ENCODE results near the gene GADD45B. TPM values are rescaled to one million over a fixed set of nuclear protein-coding genes. Genes with fewer than 3 reads are reported as not detected.
A peak's percentile ranks its signal among the peaks of the same experiment; 100 is the strongest.

The GADD45B gene
- total and polyA plus RNA-seq, 3 experiments from 2014 or later: 51.1 to 90.7 (median 53.7) TPM

- ChIA-PET CTCF (no interaction called here), POLR2A (no interaction called here)
- Mint-ChIP-seq H3K9me3 (no peaks in the 10 kb centered on the region), H3K27me3 (peaks cover 0 to 1% of the 10 kb centered on the region in 2 donors), H3K4me1 (peaks cover 0 to 4% (median 3%) of the 10 kb centered on the region in 3 donors), H3K4me3 (no peak overlapping the region), H3K27ac (no peak overlapping the region), H3K36me3 (peaks cover 0 to 35% (median 3%) of the 10 kb centered on the region in 3 donors)
- H3K27me3 ChIP-seq (ENCODE audit: insufficient read depth, low read length, poor library complexity, severe bottlenecking): no peaks in the 10 kb centered on the region
- H3K4me3 ChIP-seq (ENCODE audit: low read length): no peak overlapping the region
- no peaks in the 10 kb centered on the region for H3K4me1 ChIP-seq (ENCODE audit: insufficient read depth, low read length)
- H3K9me3 ChIP-seq (ENCODE audit: low read length): no peaks in the 10 kb centered on the region
- peaks cover 4% of the 10 kb centered on the region for H3K36me3 ChIP-seq (ENCODE audit: insufficient read depth, low read length)
- no peak for DNase-seq
- no peak overlapping the region for H3K27ac ChIP-seq (ENCODE audit: low read depth, low read length)
Measured at GRCh38 chr19:2436926-2437325, 39.0 kb upstream of the GADD45B start.

DNA sequence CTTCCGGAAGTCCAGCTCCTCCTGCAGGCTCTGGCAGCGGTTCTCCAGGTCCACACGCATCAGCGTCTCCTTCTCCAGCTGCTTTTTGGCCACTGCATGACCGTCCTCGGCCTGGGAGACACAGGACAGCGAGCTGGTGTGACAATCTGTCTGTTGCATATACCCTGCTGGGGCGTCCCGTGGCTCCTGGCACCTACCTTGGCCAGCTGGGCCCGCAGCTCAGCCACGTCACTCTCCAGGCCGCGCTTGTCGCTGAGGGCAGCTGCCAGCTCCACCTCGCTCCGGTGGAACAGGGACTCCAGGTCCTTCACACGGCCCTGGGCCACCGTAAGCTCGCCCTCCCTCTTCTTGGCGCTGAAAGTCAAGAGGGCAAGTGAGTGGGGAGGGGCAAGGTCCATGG is 37.7 kb upstream of the GADD45B start:
- no peak for DNase-seq
- Mint-ChIP-seq H3K27me3 (peaks cover 0 to 1% of the 10 kb centered on the region in 2 donors), H3K9me3 (no peaks in the 10 kb centered on the region), H3K4me3 (no peak overlapping the region), H3K36me3 (peaks cover 0 to 38% (median 3%) of the 10 kb centered on the region in 3 donors), H3K4me1 (peaks cover 0 to 4% (median 3%) of the 10 kb centered on the region in 3 donors), H3K27ac (no peak overlapping the region)
- H3K27ac ChIP-seq (ENCODE audit: low read depth, low read length): no peak overlapping the region
- CTCF ChIA-PET: no interaction called here
- H3K27me3 ChIP-seq (ENCODE audit: insufficient read depth, low read length, poor library complexity, severe bottlenecking): no peaks in the 10 kb centered on the region
- H3K9me3 ChIP-seq (ENCODE audit: low read length): no peaks in the 10 kb centered on the region
- no peak overlapping the region for H3K4me3 ChIP-seq (ENCODE audit: low read length)
- peaks cover 4% of the 10 kb centered on the region for H3K36me3 ChIP-seq (ENCODE audit: insufficient read depth, low read length)
- POLR2A ChIA-PET: no interaction called here
- no peaks in the 10 kb centered on the region for H3K4me1 ChIP-seq (ENCODE audit: insufficient read depth, low read length)

DNA sequence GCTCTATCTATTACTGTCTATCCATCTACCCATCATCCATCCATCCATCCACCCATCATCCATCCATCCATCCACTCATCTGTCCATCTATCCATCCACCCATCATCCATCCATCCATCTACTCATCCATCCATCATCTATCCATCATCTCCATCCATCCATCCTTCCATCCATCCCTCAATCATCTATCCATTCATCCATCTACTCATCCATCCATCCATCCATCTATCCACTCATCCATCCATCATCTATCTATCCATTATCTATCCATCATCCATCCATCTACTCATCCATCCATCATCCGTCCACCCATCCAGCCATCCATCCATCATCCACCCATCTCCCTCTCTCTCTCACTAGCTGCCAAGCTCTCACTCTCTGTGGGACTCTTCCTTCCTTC is 35.4 kb upstream of the GADD45B start:
- Mint-ChIP-seq H3K36me3 (peaks cover 0 to 43% (median 6%) of the 10 kb centered on the region in 3 donors), H3K4me3 (no peak overlapping the region), H3K4me1 (peaks cover 0 to 4% (median 3%) of the 10 kb centered on the region in 3 donors), H3K27ac (peak overlapping the region in 3 of 8 donors; percentile 4 to 46 (median 7)), H3K27me3 (no peaks in the 10 kb centered on the region), H3K9me3 (no peaks in the 10 kb centered on the region)
- Histone ChIP-seq H3K4me3 (ENCODE audit: low read length) (no peak overlapping the region), H3K27me3 (ENCODE audit: insufficient read depth, low read length, poor library complexity, severe bottlenecking) (no peaks in the 10 kb centered on the region), H3K4me1 (ENCODE audit: insufficient read depth, low read length) (no peaks in the 10 kb centered on the region), H3K9me3 (ENCODE audit: low read length) (no peaks in the 10 kb centered on the region), H3K36me3 (ENCODE audit: insufficient read depth, low read length) (peaks cover 4% of the 10 kb centered on the region), H3K27ac (ENCODE audit: low read depth, low read length) (no peak overlapping the region)
- no peak for DNase-seq
- ChIA-PET POLR2A (interaction anchor here (0.8 kb wide), 1 partner anchor 28 kb away, joined by 4 read pairs; no protein-coding TSS in a partner anchor), CTCF (interaction anchor here (1.6 kb wide), 1 partner anchor 196 kb away, joined by 4 read pairs; no protein-coding TSS in a partner anchor)

DNA sequence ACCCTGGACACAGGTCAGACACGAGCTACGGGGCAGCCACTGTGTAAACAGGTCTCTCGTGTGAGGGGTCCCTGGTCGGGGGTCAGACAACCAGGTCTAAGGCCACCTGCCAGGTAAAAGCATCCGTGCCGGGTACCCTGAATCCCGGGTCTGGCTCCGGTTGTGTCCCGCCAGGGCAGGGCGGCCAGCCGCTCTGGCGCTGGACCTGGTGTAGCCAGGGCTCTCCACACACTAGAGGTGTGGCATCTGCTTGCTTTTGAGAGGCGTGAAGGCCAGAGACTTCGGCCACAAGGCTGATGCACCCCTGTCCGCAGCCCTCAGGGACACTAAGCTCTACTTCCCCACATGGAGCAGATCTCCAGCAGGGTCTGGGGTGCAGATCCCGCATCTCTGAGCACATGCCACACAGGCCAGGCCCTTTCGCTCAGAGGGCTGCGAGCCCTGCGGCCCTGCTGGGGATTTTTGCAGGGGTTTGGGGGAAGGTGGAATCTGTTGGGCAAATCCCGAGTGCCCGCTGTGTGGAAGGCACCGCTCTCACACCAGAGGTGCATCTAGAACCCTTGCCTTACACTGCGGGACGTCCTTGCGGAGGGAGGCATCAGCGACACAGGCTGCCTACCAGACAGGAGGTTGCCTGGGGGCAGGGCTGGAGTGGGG is 34.7 kb upstream of the GADD45B start:
- ChIA-PET CTCF (interaction anchor here (1.6 kb wide), 1 partner anchor 196 kb away, joined by 4 read pairs; no protein-coding TSS in a partner anchor), POLR2A (interaction anchor here (0.8 kb wide), 1 partner anchor 28 kb away, joined by 4 read pairs; no protein-coding TSS in a partner anchor)
- H3K4me1 Mint-ChIP-seq: peaks cover under 1 to 4% (median 3%) of the 10 kb centered on the region in 3 donors

DNA sequence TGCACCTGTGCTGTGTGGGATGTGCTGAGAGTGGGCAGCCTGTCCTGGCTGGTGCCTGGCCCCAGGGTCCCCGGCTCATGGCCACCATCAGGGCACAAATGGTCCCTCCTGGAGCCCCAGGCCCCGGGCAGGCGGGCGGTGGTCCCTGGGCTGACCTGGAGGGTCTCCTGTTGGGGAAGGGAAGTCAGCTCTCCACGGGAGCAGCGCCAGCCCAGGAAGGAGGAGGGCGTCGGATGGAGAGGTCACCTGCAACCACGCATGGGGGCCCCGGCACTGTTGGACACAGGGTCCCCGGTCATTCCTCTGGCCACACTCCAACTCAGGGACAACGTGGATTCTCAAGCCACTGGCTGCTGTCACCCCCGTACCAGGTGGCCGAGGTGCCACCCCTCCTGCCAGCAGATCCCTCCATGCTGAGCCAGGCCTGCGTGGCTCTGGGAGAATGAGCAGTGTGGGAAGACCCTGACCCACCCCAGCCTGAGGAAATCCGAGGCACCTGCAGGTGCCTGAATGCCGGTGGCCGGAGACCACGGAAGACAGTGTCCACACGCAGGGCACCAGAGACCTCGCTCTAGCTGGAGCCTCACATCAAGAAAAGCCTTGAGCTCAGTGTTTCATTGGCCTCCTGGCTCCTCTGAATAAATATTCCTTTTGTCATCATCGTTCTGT is 32.7 kb upstream of the GADD45B start:
- Mint-ChIP-seq H3K4me3 (no peak overlapping the region), H3K36me3 (peaks cover 0 to 33% (median 6%) of the 10 kb centered on the region in 3 donors), H3K4me1 (peaks cover 8 to 15% (median 9%) of the 10 kb centered on the region in 3 donors), H3K27me3 (no peaks in the 10 kb centered on the region), H3K27ac (peak overlapping the region in 2 of 8 donors; percentile 52 to 73), H3K9me3 (no peaks in the 10 kb centered on the region)
- Histone ChIP-seq H3K27ac (ENCODE audit: low read depth, low read length) (no peak overlapping the region), H3K27me3 (ENCODE audit: insufficient read depth, low read length, poor library complexity, severe bottlenecking) (no peaks in the 10 kb centered on the region), H3K9me3 (ENCODE audit: low read length) (no peaks in the 10 kb centered on the region), H3K36me3 (ENCODE audit: insufficient read depth, low read length) (peaks cover 4% of the 10 kb centered on the region), H3K4me3 (ENCODE audit: low read length) (no peak overlapping the region), H3K4me1 (ENCODE audit: insufficient read depth, low read length) (no peaks in the 10 kb centered on the region)
- DNase-seq: no peak
- POLR2A ChIA-PET: no interaction called here
- CTCF ChIA-PET: no interaction called here

More for the DNA sequence above, 34.7 kb upstream of the GADD45B start:
- DNase-seq: no peak
- peaks cover 4% of the 10 kb centered on the region for H3K36me3 ChIP-seq (ENCODE audit: insufficient read depth, low read length)
- Mint-ChIP-seq H3K27ac (peak overlapping the region in 1 of 8 donors; percentile 81), H3K36me3 (peaks cover 0 to 41% (median 6%) of the 10 kb centered on the region in 3 donors), H3K27me3 (no peaks in the 10 kb centered on the region), H3K9me3 (no peaks in the 10 kb centered on the region), H3K4me3 (no peak overlapping the region)
- H3K4me1 ChIP-seq (ENCODE audit: insufficient read depth, low read length): no peaks in the 10 kb centered on the region
- H3K27ac ChIP-seq (ENCODE audit: low read depth, low read length): no peak overlapping the region
- no peaks in the 10 kb centered on the region for H3K27me3 ChIP-seq (ENCODE audit: insufficient read depth, low read length, poor library complexity, severe bottlenecking)
- H3K9me3 ChIP-seq (ENCODE audit: low read length): no peaks in the 10 kb centered on the region
- H3K4me3 ChIP-seq (ENCODE audit: low read length): no peak overlapping the region

DNA sequence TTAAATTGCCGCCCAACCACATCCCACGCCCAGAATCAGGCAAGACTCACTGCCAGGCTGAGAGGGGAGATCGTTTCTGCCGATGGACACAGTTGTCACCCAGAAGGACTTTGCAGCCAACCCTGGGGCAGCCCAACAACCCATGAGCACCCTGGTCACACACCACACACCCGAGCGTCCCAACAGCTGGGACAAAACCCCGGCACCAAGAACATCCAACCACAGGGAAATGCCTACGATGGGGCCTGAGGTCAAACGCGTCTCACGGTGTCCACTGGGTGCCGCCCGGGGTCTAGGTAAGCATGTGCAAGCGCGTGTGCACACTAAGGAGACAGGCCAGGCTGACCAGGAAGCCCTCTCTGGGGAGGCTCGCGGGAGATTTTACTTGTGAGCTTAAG is 32.1 kb upstream of the GADD45B start:
- CTCF ChIA-PET: no interaction called here
- H3K27ac Mint-ChIP-seq: peak overlapping the region in 2 of 8 donors; percentile 52 to 73

DNA sequence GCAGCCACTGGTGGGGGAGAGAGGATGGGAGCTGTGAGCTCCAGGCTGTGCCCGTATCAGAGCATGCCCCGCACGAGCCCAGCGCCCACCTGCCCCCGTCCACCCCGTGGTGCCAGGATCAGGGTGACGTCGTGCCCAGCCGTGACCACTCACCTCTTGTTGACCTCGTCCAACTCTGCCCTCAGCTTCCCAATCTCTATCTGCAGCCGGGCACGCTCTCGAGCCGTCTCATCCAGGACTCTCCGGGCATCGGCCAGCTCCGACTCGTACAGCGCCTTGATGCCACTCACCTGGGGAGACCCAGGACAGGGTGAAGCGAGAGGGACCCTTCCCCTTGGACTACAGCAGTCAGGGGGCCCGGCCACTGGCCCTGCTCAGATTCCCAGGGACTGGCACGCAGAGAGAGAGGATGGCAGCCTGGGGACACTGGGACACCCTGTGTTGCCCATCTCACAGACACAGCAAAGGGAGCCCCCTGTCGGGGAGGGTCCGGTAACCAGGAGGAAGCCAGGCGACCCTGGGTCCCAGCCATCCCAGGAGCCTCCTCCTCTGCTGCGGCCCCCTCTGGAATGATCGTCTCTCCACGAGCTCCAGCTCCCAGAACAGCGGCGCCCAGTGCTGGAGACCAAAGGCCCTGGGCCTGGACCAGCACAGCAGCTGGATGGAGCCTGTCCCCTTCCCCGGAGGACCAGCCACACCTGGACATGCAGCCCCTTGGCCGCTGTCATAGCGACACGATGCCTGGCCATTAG is 31.5 kb upstream of the GADD45B start:
- H3K36me3 Mint-ChIP-seq: peaks cover 0 to 30% (median 6%) of the 10 kb centered on the region in 3 donors
- H3K27me3 ChIP-seq (ENCODE audit: insufficient read depth, low read length, poor library complexity, severe bottlenecking): no peaks in the 10 kb centered on the region
- H3K9me3 ChIP-seq (ENCODE audit: low read length): no peaks in the 10 kb centered on the region
- POLR2A ChIA-PET: no interaction called here
- no peaks in the 10 kb centered on the region for H3K4me1 ChIP-seq (ENCODE audit: insufficient read depth, low read length)
- CTCF ChIA-PET: no interaction called here
- no peaks in the 10 kb centered on the region for H3K9me3 Mint-ChIP-seq
- no peak for DNase-seq
- H3K4me1 Mint-ChIP-seq: peaks cover 8 to 19% (median 9%) of the 10 kb centered on the region in 3 donors
- no peak overlapping the region for H3K27ac ChIP-seq (ENCODE audit: low read depth, low read length)
- no peak overlapping the region for H3K4me3 ChIP-seq (ENCODE audit: low read length)
- H3K27ac Mint-ChIP-seq: no peak overlapping the region
- no peaks in the 10 kb centered on the region for H3K27me3 Mint-ChIP-seq
- H3K4me3 Mint-ChIP-seq: no peak overlapping the region
- peaks cover 4% of the 10 kb centered on the region for H3K36me3 ChIP-seq (ENCODE audit: insufficient read depth, low read length)

More for the DNA sequence above, 32.1 kb upstream of the GADD45B start:
- Mint-ChIP-seq H3K9me3 (no peaks in the 10 kb centered on the region), H3K4me3 (no peak overlapping the region), H3K27me3 (no peaks in the 10 kb centered on the region), H3K4me1 (peaks cover 8 to 18% (median 9%) of the 10 kb centered on the region in 3 donors), H3K36me3 (peaks cover 0 to 29% (median 6%) of the 10 kb centered on the region in 3 donors)
- H3K9me3 ChIP-seq (ENCODE audit: low read length): no peaks in the 10 kb centered on the region
- POLR2A ChIA-PET: no interaction called here
- H3K27ac ChIP-seq (ENCODE audit: low read depth, low read length): no peak overlapping the region
- no peaks in the 10 kb centered on the region for H3K27me3 ChIP-seq (ENCODE audit: insufficient read depth, low read length, poor library complexity, severe bottlenecking)
- no peaks in the 10 kb centered on the region for H3K4me1 ChIP-seq (ENCODE audit: insufficient read depth, low read length)
- no peak overlapping the region for H3K4me3 ChIP-seq (ENCODE audit: low read length)
- no peak for DNase-seq
- peaks cover 4% of the 10 kb centered on the region for H3K36me3 ChIP-seq (ENCODE audit: insufficient read depth, low read length)

Measured in CD8-positive, alpha-beta memory T cell (primary cell).